K562 (cell line): ENCODE results near the gene MAST1. TPM values are rescaled to one million over a fixed set of nuclear protein-coding genes. Genes with fewer than 3 reads are reported as not detected.
A peak's percentile ranks its signal among the peaks of the same experiment; 100 is the strongest.

ENCODE experiments used
- ARHGAP35 ChIP-seq: fragments of 450-650 bp; IDR thresholded peaks from 2 replicates; pipeline ENCODE4 v1.6.1; 2018; ENCODE audit not compliant: partially characterized antibody
- ARID1B ChIP-seq: fragments of 450-650 bp; IDR thresholded peaks from 2 replicates; pipeline ENCODE4 v1.6.1; 2016; ENCODE audit warnings: antibody characterized with exemption, mild to moderate bottlenecking, inconsistent platforms
- ATF1 ChIP-seq, 2 experiments: fragments of 450-650 bp in 1 of 2; IDR thresholded peaks; 2 replicates each; pipeline ENCODE4 v1.6.1; 2016; ENCODE audit warnings: missing compliant biosample characterization in 1 of 2, missing genetic modification characterization in 1 of 2
- CCNT2 ChIP-seq: IDR thresholded peaks from 2 replicates; pipeline ENCODE4 v1.6.1; 2011; ENCODE audit warnings: borderline replicate concordance, low read depth, mild to moderate bottlenecking, moderate library complexity, mixed read lengths, low read length; ENCODE audit not compliant: insufficient read length; ENCODE audit errors: extremely low read depth
- EGR1 ChIP-seq: fragments of 450-650 bp; conservative IDR thresholded peaks from 2 replicates; pipeline ENCODE4 v1.6.1; 2017; ENCODE audit warnings: mild to moderate bottlenecking
- FOSL1 ChIP-seq: fragments of 200-800 bp; sonication (Bioruptor generic); conservative IDR thresholded peaks from 2 replicates; pipeline ENCODE4 v1.6.1; 2016; ENCODE audit warnings: missing genetic modification characterization, missing compliant biosample characterization
- GABPB2 ChIP-seq: fragments of 250-450 bp; sonication (Bioruptor Pico); conservative IDR thresholded peaks from 2 replicates; pipeline ENCODE4 v1.5.1; 2021; ENCODE audit warnings: mild to moderate bottlenecking
- HDAC1 ChIP-seq, 2 experiments: fragments of 450-650 bp; IDR thresholded peaks; 2 replicates each; pipeline ENCODE4 v1.6.1; 2016 to 2017; ENCODE audit warnings: inconsistent platforms in 1 of 2, mild to moderate bottlenecking in 1 of 2, moderate library complexity in 1 of 2
- KLF13 ChIP-seq: fragments of 450-650 bp; IDR thresholded peaks from 2 replicates; pipeline ENCODE4 v1.6.1; 2016; ENCODE audit warnings: missing genetic modification characterization, low read depth, mild to moderate bottlenecking, missing compliant biosample characterization, moderate library complexity, borderline replicate concordance
- MAZ ChIP-seq, 2 experiments: fragments of 450-650 bp in 1 of 2; sonication (generic) in 1 of 2; formaldehyde crosslinking; IDR thresholded peaks in 1 of 2; conservative IDR thresholded peaks in 1 of 2; 2 replicates each; pipeline versions ENCODE4 v1.4.0 to v1.5.0; 2020; ENCODE audit warnings: mild to moderate bottlenecking in 1 of 2, missing genetic modification reagents in 1 of 2
- NFIC ChIP-seq: fragments of 450-650 bp; IDR thresholded peaks from 2 replicates; pipeline ENCODE4 v1.6.1; 2017; ENCODE audit warnings: mild to moderate bottlenecking, inconsistent platforms
- RBFOX2 ChIP-seq: fragments of 200-400 bp; formaldehyde crosslinking; IDR thresholded peaks from 2 replicates; pipeline ENCODE4 v1.6.1; 2017; ENCODE audit warnings: low read depth, mild to moderate bottlenecking, low read length, moderate library complexity
- RCOR1 ChIP-seq, 2 experiments: IDR thresholded peaks; 2 replicates each; pipeline ENCODE4 v1.6.1; 2012; ENCODE audit warnings: low read depth in 2 of 2, low read length in 2 of 2, borderline replicate concordance in 1 of 2, improper control_type of control experiment in 1 of 2
- SP1 ChIP-seq: sonication (generic); formaldehyde crosslinking; IDR thresholded peaks from 2 replicates; pipeline ENCODE4 v1.8.1; 2022; ENCODE audit warnings: mild to moderate bottlenecking, missing genetic modification reagents
- SP2 ChIP-seq: IDR thresholded peaks from 2 replicates; pipeline ENCODE4 v1.6.1; 2011; ENCODE audit warnings: mild to moderate bottlenecking, low read depth, low read length, moderate library complexity; ENCODE audit not compliant: poor library complexity, severe bottlenecking; ENCODE audit errors: extremely low read depth
- SREBF1 ChIP-seq: fragments of 150-350 bp; IDR thresholded peaks from 2 replicates; pipeline ENCODE4 v1.6.1; 2014; ENCODE audit warnings: antibody characterized with exemption, low read depth, low read length, borderline replicate concordance
- STAG1 ChIP-seq: sonication (generic); formaldehyde crosslinking; IDR thresholded peaks from 2 replicates; pipeline ENCODE4 v1.5.0; 2020; ENCODE audit warnings: missing genetic modification reagents, borderline replicate concordance
- TRIM24 ChIP-seq, 2 experiments: fragments of 450-650 bp; IDR thresholded peaks; 2 replicates each; pipeline ENCODE4 v1.6.1; 2016
- ZBED1 ChIP-seq: IDR thresholded peaks from 2 replicates; pipeline ENCODE4 v1.6.1; 2014
- ZNF263 ChIP-seq: sonication (generic); formaldehyde crosslinking; IDR thresholded peaks from 2 replicates; pipeline ENCODE4 v1.8.0; 2022; ENCODE audit warnings: mild to moderate bottlenecking, missing genetic modification reagents, borderline replicate concordance
- ZNF347 ChIP-seq: fragments of 450-650 bp; formaldehyde crosslinking; IDR thresholded peaks from 2 replicates; pipeline ENCODE4 v1.4.0; 2020; ENCODE audit warnings: low read depth, mild to moderate bottlenecking, moderate library complexity
- ZNF584 ChIP-seq: fragments of 200-800 bp; sonication (Bioruptor generic); IDR thresholded peaks from 2 replicates; pipeline ENCODE4 v1.6.1; 2016; ENCODE audit warnings: low read depth, mild to moderate bottlenecking, missing genetic modification characterization, missing compliant biosample characterization
- polyA plus RNA-seq, 8 experiments: library from polyadenylated mRNA; depleted of rRNA in 4 of 8; stranded (reverse) in 5 of 8; unstranded in 3 of 8; fragments of >200 nt; fragmentation: Nextera tagmentation in 2 of 8; fragmentation: Illumina TruSeq in 1 of 8; extraction: Ambion mirVana in 2 of 8; extraction: Trizol in 1 of 8; gene quantifications; 2 replicates each; pipeline versions ENCODE4 v1.2.1 to v1.2.3, GENCODE V29; 2011 to 2014; ENCODE audit warnings: inconsistent platforms in 1 of 8, missing spikeins in 1 of 8
- total RNA-seq, 7 experiments: library from RNA; depleted of rRNA in 6 of 7; stranded (reverse); fragments of >200 nt in 6 of 7; fragmentation: Illumina TruSeq in 2 of 7; extraction: Trizol in 2 of 7; gene quantifications; 2 replicates each; pipeline versions ENCODE4 v1.2.1 to v1.2.3, GENCODE V29; 2011 to 2021; ENCODE audit warnings: low replicate concordance in 1 of 7
- TF ChIP-seq, protein P1 (sequence below): IDR thresholded peaks from 2 replicates; pipeline ENCODE4 v1.6.1; 2011; ENCODE audit warnings: borderline replicate concordance, low read depth, mild to moderate bottlenecking, moderate library complexity, low read length; ENCODE audit not compliant: insufficient read depth, poor library complexity, severe bottlenecking
- TF ChIP-seq, protein P2 (sequence below): fragments of 250-450 bp; sonication (Bioruptor Pico); IDR thresholded peaks from 2 replicates; pipeline ENCODE4 v1.4.0; 2020; ENCODE audit warnings: mild to moderate bottlenecking, moderate library complexity

Gene MAST1
- total and polyA plus RNA-seq, 9 of the 15 experiments (the other 6 are each of a cell fraction or from before 2014, with no cell fraction given), result 0.48 to 10.3 (median 3.9) TPM

GRCh38 chr19:12847159-12848139, 9.1 kb downstream of the MAST1 start (continued):
- TF ChIP-seq KLF13 (no peak), STAG1 (peak; percentile 89; the same call in 1 of the 2 replicates), ZNF347 (CRISPR knock-in tag) (no peak), RCOR1 (IDR thresholded peaks at IDR 0.05; ENCODE audit: borderline replicate concordance in 1 of 2, low read depth in 2 of 2, low read length in 2 of 2) (peak; percentile 24 to 52; a peak in 3 of 4 replicates), NFIC (peak; percentile 19; the same call in 1 of the 2 replicates), ZNF263 (peak; percentile 84; the same call in 1 of the 2 replicates), TRIM24 (IDR thresholded peaks at IDR 0.05) (peak in 1 of 2 experiments; percentile 20; a peak in 1 of 4 replicates), CCNT2 (peak; percentile 75), ARHGAP35 (no peak), ZNF584 (no peak), SP1 (CRISPR knock-in tag) (peak; percentile 65), EGR1 (peak; percentile 41), SP2 (no peak), FOSL1 (tag) (peak; percentile 61), RBFOX2 (peak; percentile 64), ATF1 (CRISPR knock-in tag; IDR thresholded peaks at IDR 0.05) (no peak), ATF1 (tag; IDR thresholded peaks at IDR 0.05) (peak; percentile 55), ZBED1 (peak; percentile 76; the same call in 1 of the 2 replicates), HDAC1 (IDR thresholded peaks at IDR 0.05) (no peak), GABPB2 (CRISPR knock-in tag) (no peak), MAZ (CRISPR knock-in tag; conservative IDR thresholded peaks at IDR 0.05 in 1 of 2, IDR thresholded peaks at IDR 0.05 in 1 of 2) (peak; percentile 86 to 87), ARID1B (no peak), SREBF1 (0 out of 2 replicates have a peak, but pooled peaks have one; percentile 45)
- TF ChIP-seq, protein P1, sequence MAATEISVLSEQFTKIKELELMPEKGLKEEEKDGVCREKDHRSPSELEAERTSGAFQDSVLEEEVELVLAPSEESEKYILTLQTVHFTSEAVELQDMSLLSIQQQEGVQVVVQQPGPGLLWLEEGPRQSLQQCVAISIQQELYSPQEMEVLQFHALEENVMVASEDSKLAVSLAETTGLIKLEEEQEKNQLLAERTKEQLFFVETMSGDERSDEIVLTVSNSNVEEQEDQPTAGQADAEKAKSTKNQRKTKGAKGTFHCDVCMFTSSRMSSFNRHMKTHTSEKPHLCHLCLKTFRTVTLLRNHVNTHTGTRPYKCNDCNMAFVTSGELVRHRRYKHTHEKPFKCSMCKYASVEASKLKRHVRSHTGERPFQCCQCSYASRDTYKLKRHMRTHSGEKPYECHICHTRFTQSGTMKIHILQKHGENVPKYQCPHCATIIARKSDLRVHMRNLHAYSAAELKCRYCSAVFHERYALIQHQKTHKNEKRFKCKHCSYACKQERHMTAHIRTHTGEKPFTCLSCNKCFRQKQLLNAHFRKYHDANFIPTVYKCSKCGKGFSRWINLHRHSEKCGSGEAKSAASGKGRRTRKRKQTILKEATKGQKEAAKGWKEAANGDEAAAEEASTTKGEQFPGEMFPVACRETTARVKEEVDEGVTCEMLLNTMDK, result peak; percentile 86
- TF ChIP-seq, protein P2, sequence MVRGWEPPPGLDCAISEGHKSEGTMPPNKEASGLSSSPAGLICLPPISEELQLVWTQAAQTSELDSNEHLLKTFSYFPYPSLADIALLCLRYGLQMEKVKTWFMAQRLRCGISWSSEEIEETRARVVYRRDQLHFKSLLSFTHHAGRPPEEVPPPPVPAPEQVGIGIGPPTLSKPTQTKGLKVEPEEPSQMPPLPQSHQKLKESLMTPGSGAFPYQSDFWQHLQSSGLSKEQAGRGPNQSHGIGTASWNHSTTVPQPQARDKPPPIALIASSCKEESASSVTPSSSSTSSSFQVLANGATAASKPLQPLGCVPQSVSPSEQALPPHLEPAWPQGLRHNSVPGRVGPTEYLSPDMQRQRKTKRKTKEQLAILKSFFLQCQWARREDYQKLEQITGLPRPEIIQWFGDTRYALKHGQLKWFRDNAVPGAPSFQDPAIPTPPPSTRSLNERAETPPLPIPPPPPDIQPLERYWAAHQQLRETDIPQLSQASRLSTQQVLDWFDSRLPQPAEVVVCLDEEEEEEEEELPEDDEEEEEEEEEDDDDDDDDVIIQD (CRISPR knock-in tag), result no peak
